Erythroblast (primary cell): ENCODE results near the gene HOXD3.

Experiments used
- GATA1 ChIP-seq: IDR thresholded peaks from 2 replicates; pipeline ENCODE4 v1.6.1; 2011; ENCODE audit warnings: low read depth, mild to moderate bottlenecking, control low read depth, low read length, moderate library complexity
- POLR2A ChIP-seq: IDR thresholded peaks from 2 replicates; pipeline ENCODE4 v1.6.1; 2011; ENCODE audit warnings: mild to moderate bottlenecking, low read length

DNA sequence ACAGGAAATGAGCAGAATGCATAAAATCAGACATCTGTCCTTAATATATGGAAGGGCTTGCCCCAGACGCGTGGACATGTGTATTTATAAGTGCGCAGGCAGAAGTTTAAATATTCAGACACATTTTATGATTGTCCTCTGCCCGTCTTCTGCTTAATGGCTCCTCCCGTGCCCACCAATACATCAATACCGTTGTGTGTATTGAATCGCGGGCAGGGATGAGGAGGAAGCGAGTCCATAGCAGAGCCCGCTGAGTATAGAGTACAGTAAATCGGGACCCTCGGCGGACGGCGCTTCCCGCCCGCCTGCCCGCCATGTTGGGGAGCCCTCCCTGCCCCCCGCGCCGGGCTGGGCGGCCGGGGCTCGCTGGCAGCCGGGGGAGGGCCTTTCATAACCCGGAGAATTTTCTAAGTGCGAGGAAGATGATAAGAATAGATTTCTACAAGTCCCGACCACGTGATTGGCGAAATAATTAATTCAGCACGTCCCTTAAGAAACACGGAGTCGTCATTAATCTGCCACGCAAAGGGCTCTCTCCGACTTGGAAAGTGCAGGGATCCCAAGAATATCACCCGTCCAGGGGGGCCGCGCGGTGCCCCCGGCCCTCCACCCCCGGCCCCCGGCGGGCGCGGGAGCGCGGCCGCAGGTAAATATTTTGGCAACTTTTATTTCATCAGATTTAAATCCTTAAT, at the start of gene HOXD3:
- no peak for TF ChIP-seq POLR2A
- no peak for TF ChIP-seq GATA1
